T47D (cell line): ENCODE data around the gene KRT40.
A peak's percentile ranks its signal among the peaks of the same experiment; 100 is the strongest.

ENCODE experiments used
- DNase-seq, 2 experiments: peaks; one replicate each; pipeline versions ENCODE4 v3.0.0 to v3.0.0-alpha.2; 2011 to 2012; ENCODE audit warnings: low read depth in 1 of 2, low spot score in 1 of 2
- JUND ChIP-seq: IDR thresholded peaks from 2 replicates; pipeline ENCODE4 v1.6.1; 2012; ENCODE audit warnings: low read depth
- in situ Hi-C: cut with HindIII; loops from 2 replicates; pipeline ENCODE4 v1.10.0; 2016; ENCODE audit warnings: low sequenced_read_pairs, low pct_unique_long_range_greater_than_20kb

KRT40 gene

GRCh38 chr17:40958086-40958953 lies 25.8 kb downstream of the KRT40 start:
- TF ChIP-seq JUND: peak; percentile 95
- DNase-seq: peak; percentile 48 to 98
- in situ Hi-C loops: no loop called here

DNA sequence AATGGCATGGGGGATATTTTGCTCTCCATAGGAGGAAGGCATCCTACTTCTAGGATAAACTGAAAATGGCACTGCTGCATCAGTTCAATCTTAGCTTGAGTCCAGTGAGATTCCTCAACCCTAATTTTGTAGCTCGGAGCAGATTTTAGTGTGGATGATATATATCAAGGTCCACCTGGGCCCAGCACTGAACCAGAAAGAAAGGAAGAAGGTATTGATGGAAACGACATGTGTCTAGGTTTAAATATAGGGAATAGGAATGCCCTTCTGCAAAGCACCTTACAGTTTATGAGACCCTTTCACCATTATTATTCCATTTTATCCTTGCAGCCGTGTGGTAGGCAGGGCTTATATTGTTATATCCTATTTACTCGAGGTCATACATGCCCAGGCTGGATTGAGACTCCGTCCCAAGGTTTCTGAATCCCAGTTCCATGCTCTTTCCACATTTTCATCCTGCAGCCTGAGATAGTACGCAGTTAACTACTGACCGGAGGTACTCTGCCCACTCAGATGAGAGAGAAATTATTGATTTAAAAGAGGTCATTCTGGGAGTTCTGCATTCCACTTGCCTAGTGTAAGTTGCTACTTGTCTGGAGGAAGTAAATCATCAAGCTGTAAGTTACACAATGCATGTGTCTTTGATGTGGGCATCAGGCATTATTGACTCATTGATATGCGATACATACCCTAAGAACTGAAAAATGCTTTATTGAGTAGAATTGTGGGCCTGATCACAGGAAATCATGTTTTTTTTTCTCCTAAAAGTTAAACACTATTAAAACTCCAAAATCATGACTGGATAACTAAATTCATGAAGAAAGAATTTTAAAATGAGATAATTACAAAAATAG lies 27.5 kb downstream of the KRT40 start:
- TF ChIP-seq JUND: peak; percentile 57; the same call in 1 of the 2 replicates
- peak in 1 of 2 experiments; percentile 90 for DNase-seq
- in situ Hi-C loops: no loop called here

DNA sequence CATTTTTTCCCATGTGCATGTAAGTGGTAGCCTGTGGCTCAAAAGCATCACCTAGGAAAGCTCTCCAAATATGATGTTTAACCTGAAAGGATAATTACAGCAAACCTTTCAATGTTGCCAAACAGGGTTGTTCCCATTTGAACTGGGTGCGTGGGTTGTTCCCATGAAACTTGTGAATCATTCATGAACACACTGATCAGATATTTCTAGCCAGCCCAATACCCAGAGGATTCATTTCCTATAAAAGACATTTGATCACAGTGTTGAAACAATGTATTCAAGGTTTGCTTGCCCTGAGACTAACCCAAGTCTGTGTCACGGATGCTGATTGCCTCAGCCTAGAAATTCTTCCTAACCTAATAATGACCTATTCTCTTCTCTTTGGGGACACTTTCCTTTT lies 30.2 kb downstream of the KRT40 start:
- peak in 1 of 2 experiments; percentile 89 for DNase-seq
- no peak for TF ChIP-seq JUND
- in situ Hi-C loops: no loop called here

- no peak for DNase-seq
- in situ Hi-C loops: no loop called here
- no peak for TF ChIP-seq JUND
Observed at GRCh38 chr17:40952661-40953060, 31.5 kb downstream of the KRT40 start.

GRCh38 chr17:40952154-40952553 lies 32.0 kb downstream of the KRT40 start:
- in situ Hi-C loops: no loop called here
- no peak for DNase-seq
- no peak for TF ChIP-seq JUND

DNA sequence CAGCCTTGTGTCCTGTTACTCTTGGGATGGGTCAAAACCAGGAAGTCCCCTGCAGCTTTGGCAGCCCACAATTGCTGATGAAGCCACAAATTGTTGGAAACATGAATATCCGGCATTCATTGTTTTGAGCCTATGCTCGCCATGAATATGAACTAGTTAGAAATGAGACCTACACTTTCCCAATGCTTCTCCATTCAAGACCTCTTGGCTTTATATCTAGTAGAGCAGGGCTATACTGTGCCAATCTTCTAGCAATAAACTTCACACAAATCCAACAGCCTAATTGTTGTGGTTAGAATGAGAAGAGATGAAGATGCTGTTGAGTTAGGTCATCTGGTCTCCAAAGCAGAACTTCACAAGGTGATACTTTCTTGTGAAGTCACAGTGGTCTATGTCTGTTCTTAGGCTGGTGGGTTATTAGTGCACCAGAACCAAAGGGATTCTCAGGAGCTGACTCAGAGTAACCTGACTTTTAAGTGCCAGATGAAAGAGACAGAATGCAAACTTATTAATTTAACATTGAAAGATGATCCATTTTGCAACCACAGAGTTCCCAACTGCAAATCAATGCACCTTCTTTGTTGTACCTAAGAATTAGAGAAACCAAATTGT lies 33.0 kb downstream of the KRT40 start:
- DNase-seq: no peak
- in situ Hi-C loops: no loop called here
- TF ChIP-seq JUND: no peak

GRCh38 chr17:40950176-40950575 lies 34.0 kb downstream of the KRT40 start:
- in situ Hi-C loops: no loop called here
- DNase-seq: no peak
- no peak for TF ChIP-seq JUND

- in situ Hi-C loops: no loop called here
- no peak for DNase-seq
Observed at GRCh38 chr17:40949418-40949817, 34.7 kb downstream of the KRT40 start.

DNA sequence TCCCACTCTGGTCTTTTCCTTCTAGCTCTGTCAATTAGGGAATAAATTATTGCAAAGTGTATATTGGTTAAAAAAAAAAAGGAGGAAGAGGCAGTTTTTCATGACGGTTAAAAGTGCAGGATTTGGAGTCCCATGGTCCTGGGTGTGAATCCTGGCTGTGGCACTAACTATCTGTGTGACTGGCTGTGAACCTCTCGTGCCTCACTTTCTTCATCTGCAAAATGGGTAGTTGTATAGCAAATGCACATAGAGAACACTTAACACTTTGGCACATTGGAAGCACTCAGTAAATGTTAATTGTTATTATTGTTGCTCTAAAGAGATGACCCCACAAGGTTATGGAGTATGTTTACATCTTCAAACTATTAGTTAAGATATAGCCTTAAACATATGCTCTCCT lies 36.2 kb downstream of the KRT40 start:
- TF ChIP-seq JUND: no peak
- in situ Hi-C loops: no loop called here
- no peak for DNase-seq

More at GRCh38 chr17:40949418-40949817, 34.7 kb downstream of the KRT40 start:
- no peak for TF ChIP-seq JUND

- no peak for TF ChIP-seq JUND
- in situ Hi-C loops: no loop called here
- no peak for DNase-seq
Observed at GRCh38 chr17:40945414-40945813, 38.7 kb downstream of the KRT40 start.

DNA sequence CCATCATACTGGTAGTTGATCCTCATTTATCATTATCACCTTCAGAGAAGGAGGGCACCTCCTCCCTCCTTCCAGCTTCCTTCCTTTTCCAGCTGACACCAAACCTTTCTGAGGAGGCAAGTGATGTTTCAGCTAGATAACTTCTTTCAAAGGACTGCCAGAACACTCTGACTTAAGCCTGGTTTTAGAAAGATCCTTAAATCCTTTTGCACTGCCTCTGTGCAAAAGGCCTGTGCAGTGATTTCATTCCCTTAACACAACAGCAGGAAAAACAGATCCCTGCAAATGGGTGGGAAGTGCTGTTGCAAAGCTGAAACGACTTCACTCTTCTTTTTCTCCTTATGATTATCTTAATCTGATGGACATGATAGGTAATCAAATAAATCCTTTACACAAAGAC lies 39.6 kb downstream of the KRT40 start:
- in situ Hi-C loops: no loop called here
- TF ChIP-seq JUND: no peak
- no peak for DNase-seq

DNA sequence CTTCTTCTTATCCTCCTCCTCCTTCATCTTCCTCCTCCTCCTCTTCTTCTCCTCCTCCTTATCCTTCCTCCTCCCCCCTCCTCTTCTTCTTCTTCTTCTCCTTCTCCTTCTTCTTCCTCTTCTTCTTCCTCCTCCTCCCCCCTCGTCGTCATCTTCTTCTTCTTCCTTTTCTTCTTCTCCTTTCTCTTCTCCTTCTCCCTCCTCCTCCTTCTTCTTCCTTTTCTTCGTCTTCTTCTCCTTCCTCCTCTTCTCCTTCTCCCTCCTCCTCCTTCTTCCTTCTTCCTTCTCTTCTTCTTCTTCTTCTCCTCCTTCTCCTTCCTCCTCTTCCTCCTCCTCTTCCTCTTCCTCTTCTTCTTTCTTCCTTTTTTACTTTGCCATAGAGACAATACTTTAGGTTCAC lies 41.6 kb downstream of the KRT40 start:
- in situ Hi-C loops: no loop called here
- TF ChIP-seq JUND: no peak
- DNase-seq: no peak
